HG02840 (cell line): ENCODE measurements around the gene MYO5B.
A peak's percentile ranks its signal among the peaks of the same experiment; 100 is the strongest.

ENCODE experiments used
- ATAC-seq: cut with Tn5 transposase; IDR thresholded peaks from one replicate; pipeline ENCODE4 v1.9.1; 2021; ENCODE audit warnings: mild to moderate bottlenecking, moderate library complexity, moderate number of reproducible peaks; ENCODE audit not compliant: unreplicated experiment, low FRiP score

Gene MYO5B

GRCh38 chr18:49985236-49985635, 209.7 kb downstream of the MYO5B start:
- no peak for ATAC-seq

GRCh38 chr18:49980896-49981295, 214.1 kb downstream of the MYO5B start:
- ATAC-seq, result no peak

- no peak for ATAC-seq
Observed at GRCh38 chr18:49976795-49977560, 218.0 kb downstream of the MYO5B start.

GRCh38 chr18:49976001-49976400, 218.9 kb downstream of the MYO5B start:
- ATAC-seq, result no peak

GRCh38 chr18:49974079-49974478, 220.9 kb downstream of the MYO5B start:
- no peak for ATAC-seq

GRCh38 chr18:49973592-49973991, 221.4 kb downstream of the MYO5B start:
- no peak for ATAC-seq

- ATAC-seq, result no peak
Observed at GRCh38 chr18:49972535-49972934, 222.4 kb downstream of the MYO5B start.

- no peak for ATAC-seq
Observed at GRCh38 chr18:49971462-49971861, 223.5 kb downstream of the MYO5B start.

- ATAC-seq, result peak; percentile 57
Observed at GRCh38 chr18:49970319-49970718, 224.6 kb downstream of the MYO5B start.

GRCh38 chr18:49968644-49969309, 226.2 kb downstream of the MYO5B start:
- ATAC-seq, result no peak

- ATAC-seq, result no peak
Observed at GRCh38 chr18:49967636-49968313, 227.2 kb downstream of the MYO5B start.

- ATAC-seq, result peak; percentile 78
Observed at GRCh38 chr18:49967171-49967570, 227.8 kb downstream of the MYO5B start.

GRCh38 chr18:49966090-49966489, 228.9 kb downstream of the MYO5B start:
- no peak for ATAC-seq

GRCh38 chr18:49963217-49963616, 231.7 kb downstream of the MYO5B start:
- ATAC-seq, result no peak

GRCh38 chr18:49961271-49961670, 233.7 kb downstream of the MYO5B start:
- ATAC-seq, result no peak

GRCh38 chr18:49960376-49960775, 234.6 kb downstream of the MYO5B start:
- no peak for ATAC-seq

GRCh38 chr18:49959176-49959575, 235.8 kb downstream of the MYO5B start:
- ATAC-seq, result no peak

GRCh38 chr18:49955263-49955662, 239.7 kb downstream of the MYO5B start:
- ATAC-seq, result no peak

GRCh38 chr18:49953391-49953790, 241.6 kb downstream of the MYO5B start:
- no peak for ATAC-seq

- no peak for ATAC-seq
Observed at GRCh38 chr18:49949951-49950395, 245.0 kb downstream of the MYO5B start.

- no peak for ATAC-seq
Observed at GRCh38 chr18:49948975-49949374, 246.0 kb downstream of the MYO5B start.
